NT2/D1 (cell line): ENCODE results near the gene DNAJC1.

Experiments
- SUZ12 ChIP-seq: IDR thresholded peaks from 2 replicates; pipeline ENCODE4 v1.6.1; 2011; ENCODE audit not compliant: insufficient read length, insufficient read depth; ENCODE audit errors: extremely low read depth
- YY1 ChIP-seq: IDR thresholded peaks from 2 replicates; pipeline ENCODE4 v1.6.1; 2011; ENCODE audit not compliant: insufficient read length, insufficient read depth
- ZNF274 ChIP-seq: IDR thresholded peaks from 2 replicates; pipeline ENCODE4 v1.6.1; 2011; ENCODE audit warnings: mild to moderate bottlenecking, low read depth, low read length

DNA sequence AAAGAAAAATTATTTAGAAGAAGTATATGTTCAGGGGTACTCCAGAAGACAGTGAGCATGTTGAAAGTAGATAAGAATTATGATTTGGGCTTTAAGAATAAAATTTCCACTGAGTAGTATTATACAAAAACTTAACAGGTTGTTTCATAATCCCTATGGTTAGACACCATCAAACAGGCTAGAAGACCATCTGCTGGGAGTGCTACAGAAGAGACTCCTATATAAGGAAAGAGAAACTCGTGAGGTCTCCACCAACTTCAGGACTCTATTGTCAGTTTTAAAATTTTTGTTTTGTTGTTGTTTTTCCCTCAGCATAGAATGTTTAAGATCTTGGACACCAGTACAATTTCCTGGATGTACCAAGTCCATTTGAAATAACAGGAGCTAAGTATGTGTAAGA lies 13.1 kb downstream of the DNAJC1 start:
- TF ChIP-seq YY1 = no peak
- no peak for TF ChIP-seq ZNF274
- TF ChIP-seq SUZ12 = no peak
